GM12874 (cell line): ENCODE results near the gene PRKAG1.

Experiments used
- TF ChIP-seq, protein P1 (sequence below): IDR thresholded peaks from 2 replicates; pipeline ENCODE4 v1.5.1; 2011; ENCODE audit warnings: low read depth, mild to moderate bottlenecking, control low read depth, low read length, moderate library complexity; ENCODE audit not compliant: insufficient read depth

The PRKAG1 gene

GRCh38 chr12:48997719-48998496 is 20.7 kb downstream of the PRKAG1 start:
- TF ChIP-seq, protein P1, sequence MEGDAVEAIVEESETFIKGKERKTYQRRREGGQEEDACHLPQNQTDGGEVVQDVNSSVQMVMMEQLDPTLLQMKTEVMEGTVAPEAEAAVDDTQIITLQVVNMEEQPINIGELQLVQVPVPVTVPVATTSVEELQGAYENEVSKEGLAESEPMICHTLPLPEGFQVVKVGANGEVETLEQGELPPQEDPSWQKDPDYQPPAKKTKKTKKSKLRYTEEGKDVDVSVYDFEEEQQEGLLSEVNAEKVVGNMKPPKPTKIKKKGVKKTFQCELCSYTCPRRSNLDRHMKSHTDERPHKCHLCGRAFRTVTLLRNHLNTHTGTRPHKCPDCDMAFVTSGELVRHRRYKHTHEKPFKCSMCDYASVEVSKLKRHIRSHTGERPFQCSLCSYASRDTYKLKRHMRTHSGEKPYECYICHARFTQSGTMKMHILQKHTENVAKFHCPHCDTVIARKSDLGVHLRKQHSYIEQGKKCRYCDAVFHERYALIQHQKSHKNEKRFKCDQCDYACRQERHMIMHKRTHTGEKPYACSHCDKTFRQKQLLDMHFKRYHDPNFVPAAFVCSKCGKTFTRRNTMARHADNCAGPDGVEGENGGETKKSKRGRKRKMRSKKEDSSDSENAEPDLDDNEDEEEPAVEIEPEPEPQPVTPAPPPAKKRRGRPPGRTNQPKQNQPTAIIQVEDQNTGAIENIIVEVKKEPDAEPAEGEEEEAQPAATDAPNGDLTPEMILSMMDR = no peak

DNA sequence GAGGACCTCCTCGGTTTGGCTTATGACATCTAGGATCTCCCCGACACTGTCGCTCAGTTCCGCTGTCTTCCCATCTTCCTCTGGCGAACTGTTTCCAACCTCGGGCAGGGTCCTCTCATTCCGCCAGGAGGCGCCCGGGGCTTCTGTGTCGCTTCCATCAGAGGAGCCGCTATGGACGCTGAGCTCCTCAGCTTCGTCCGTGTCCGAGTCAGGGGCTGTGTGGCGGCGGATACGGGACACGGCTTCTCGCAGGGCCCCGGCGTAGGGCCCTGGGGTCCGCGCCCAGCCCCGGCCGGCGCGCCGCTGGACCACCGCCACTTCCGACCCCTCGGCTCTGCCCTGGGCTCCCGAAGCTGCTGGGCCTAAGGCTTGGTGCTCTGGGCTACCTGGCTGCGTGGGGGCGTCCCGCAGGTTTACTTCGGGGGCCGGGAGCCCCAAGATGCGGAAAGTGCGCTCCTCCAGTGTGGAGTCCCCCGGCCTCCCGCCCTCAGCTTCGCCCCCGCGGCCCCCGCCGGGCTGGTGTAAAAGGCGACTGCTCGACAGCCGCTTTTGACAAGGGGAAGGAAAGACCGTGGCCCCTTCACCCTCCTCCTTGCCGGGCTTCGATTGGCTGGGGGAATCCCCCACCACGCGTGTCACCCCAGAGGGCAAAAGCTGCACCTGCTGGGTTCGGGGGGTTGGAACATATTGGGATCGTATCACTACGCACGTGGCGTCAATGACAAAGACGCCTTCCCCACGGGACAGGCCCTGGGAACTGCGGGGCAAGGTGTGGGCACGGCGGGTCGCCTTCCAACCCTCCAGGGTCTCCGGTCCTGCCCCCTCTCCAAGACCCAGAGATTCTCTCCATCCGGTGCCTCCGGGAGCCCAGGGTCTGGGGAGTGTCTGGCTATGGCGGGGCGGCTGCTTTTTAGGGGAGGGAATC is 21.5 kb downstream of the PRKAG1 start:
- TF ChIP-seq, protein P1 = peak; percentile 85

DNA sequence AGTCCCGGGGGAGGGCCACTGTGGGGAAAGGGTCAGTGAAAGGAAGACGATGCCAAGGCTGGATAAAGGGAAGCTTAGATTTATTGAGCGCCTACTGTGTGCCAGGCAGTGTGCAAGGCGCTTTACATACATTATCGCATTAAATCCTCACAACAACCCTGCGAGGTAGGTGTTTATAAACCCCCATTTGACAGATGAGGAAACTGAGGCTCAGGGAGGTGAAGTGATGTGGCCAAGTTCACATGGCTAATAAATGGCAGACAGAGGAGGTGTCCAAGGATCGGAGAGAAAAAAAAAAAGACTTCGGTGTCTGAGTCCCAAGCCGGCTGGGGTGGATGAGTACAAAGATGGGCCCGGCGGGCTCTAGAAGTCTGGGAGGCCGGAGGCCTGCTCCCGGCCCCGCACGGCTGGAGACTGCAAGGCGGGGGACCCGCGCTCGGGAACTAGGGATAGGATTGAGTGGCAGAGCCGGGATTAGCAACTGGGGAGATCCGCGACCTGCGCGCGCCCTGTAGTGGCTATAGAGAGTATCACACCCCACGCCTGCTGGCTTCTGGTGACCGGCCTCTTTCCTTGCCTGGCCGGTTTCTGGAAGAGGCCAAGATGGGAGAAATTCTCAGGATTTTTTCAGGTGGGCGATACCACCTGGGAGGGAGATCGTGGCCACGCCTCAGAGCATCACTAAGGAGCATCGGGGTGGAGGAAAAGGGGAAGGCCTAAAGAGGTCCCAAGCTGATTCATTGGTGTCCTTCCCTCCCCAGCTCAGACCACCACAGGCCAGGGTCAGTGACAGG is 23.3 kb downstream of the PRKAG1 start:
- TF ChIP-seq, protein P1 = peak; percentile 89

DNA sequence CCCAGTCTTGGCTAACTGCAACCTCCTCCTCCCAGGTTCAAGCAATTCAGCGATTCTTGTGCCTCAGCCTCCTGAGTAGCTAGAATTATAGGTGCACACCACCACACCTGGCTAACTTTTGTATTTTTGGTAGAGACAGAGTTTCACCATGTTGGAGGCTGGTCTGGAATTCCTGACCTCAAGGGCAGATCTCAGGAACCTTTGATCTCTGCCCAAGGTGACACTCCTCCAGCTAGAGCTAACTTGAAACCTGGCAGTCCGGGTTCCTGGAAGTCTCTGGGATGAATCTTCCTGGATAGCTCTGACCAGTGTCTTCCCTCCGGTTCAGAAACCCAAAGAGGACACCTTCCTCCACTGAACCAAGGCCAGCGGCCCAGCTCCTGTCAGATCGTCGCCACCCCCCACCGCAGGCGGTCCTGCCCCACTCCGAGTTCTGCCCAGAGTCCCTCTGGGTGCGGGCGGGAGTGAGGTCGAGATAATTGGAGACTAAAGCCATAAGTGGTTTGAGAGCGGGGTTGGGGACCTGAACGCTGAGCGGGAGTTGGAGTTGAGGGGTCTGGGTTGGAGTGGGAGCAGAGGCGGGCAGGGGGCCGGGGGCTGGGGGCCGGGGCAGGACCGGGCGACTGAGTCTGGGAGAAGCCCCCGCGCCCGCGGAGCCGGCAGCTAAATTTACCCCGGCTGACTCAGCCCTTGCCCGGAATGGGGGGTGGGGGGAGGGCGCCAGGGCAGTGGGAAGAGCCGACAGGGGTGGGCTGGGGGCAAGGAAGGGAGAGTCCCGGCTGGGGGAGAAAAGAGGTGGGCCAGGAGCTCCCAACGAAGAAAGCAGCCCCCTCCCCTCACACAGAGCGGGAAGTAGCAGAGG is 24.1 kb downstream of the PRKAG1 start:
- TF ChIP-seq, protein P1 = no peak

GRCh38 chr12:48993787-48994186 is 24.8 kb downstream of the PRKAG1 start:
- TF ChIP-seq, protein P1 = no peak

DNA sequence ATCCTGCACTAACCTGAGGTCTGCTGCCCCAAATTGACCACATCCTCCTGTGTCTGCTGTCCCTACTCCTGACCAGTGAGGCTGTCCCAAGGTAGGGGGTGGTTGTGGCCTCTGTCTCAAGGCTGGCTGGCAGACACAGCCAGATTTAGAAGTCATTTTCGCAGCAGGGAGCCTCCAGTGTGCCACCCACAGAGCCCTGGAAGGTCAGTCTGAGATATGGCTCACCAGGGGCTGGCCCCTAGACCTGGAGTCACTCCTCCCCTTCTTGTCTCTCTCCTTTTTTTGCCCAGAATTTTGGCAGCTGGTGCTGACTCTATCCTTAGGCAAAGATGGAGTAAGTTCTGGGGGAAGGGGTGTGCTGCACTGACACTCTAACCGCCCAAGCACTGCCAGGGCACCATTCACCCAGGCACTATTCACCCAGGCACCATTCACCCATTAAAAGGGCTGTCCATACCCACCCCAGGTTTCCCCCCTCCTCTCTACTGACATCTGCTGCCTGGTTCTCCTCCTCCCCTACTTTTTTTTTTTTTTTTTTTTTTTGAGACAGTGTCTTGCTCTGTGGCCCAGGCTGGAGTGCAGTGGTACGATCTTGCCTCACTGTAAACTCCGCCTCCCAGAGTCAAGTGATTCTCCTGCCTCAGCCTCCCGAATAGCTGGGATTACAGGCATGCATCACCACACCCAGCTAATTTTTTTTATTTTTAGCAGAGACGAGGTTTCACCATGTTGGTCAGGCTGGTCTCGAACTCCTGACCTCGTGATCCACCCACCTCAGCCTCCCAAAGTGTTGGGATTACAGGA is 27.1 kb downstream of the PRKAG1 start:
- TF ChIP-seq, protein P1 = no peak
